Measurements from ENCODE around the gene ULK2.

Gene ULK2

GRCh38 chr17:19805006-19805405 lies 62.7 kb downstream of the ULK2 start:
- Histone ChIP-seq H3K27me3 (ENCODE audit: control insufficient read depth, low read length) (peaks cover 10% of the 10 kb centered on the region), H3K9me3 (ENCODE audit: control insufficient read depth, insufficient read depth, low read length) (no peaks in the 10 kb centered on the region), H3K4me2 (ENCODE audit: low read length) (no peak overlapping the region), H3K4me3 (ENCODE audit: low read length) (no peak overlapping the region), H3K27ac (ENCODE audit: low read depth, low read length) (no peak overlapping the region), H3F3A (ENCODE audit: control insufficient read depth, insufficient read depth) (no peaks in the 10 kb centered on the region), H3K4me1 (ENCODE audit: control insufficient read depth, low read length) (no peaks in the 10 kb centered on the region), H3K9me2 (replicated peaks; ENCODE audit: control insufficient read depth, low read length) (no peaks in the 10 kb centered on the region), H4K20me1 (ENCODE audit: control insufficient read depth, insufficient read depth, low read depth, low read length) (no peaks in the 10 kb centered on the region), H3K79me2 (ENCODE audit: control insufficient read depth, low read length) (no peaks in the 10 kb centered on the region), H3K36me3 (ENCODE audit: control insufficient read depth, low read length) (no peaks in the 10 kb centered on the region)
- no peak for TF ChIP-seq EZH2phosphoT487 (IDR thresholded peaks at IDR 0.05; ENCODE audit: borderline replicate concordance, low read length)
- no peak for TF ChIP-seq CTCF (IDR thresholded peaks at IDR 0.05; ENCODE audit: low read depth, low read length, poor library complexity, severe bottlenecking)

- Histone ChIP-seq H3K4me3 (ENCODE audit: low read length) (no peak overlapping the region), H4K20me1 (ENCODE audit: control insufficient read depth, insufficient read depth, low read depth, low read length) (no peaks in the 10 kb centered on the region), H3K4me1 (ENCODE audit: control insufficient read depth, low read length) (no peaks in the 10 kb centered on the region), H3K9me2 (replicated peaks; ENCODE audit: control insufficient read depth, low read length) (no peaks in the 10 kb centered on the region), H3F3A (ENCODE audit: control insufficient read depth, insufficient read depth) (no peaks in the 10 kb centered on the region), H3K9me3 (ENCODE audit: control insufficient read depth, insufficient read depth, low read length) (peaks cover 4% of the 10 kb centered on the region; the same call in 1 of the 2 replicates), H3K36me3 (ENCODE audit: control insufficient read depth, low read length) (no peaks in the 10 kb centered on the region), H3K4me2 (ENCODE audit: low read length) (no peak overlapping the region), H3K27ac (ENCODE audit: low read depth, low read length) (no peak overlapping the region), H3K79me2 (ENCODE audit: control insufficient read depth, low read length) (no peaks in the 10 kb centered on the region), H3K27me3 (ENCODE audit: control insufficient read depth, low read length) (peaks cover 3% of the 10 kb centered on the region; the same call in 1 of the 2 replicates)
- no peak for TF ChIP-seq EZH2phosphoT487 (IDR thresholded peaks at IDR 0.05; ENCODE audit: borderline replicate concordance, low read length)
- no peak for TF ChIP-seq CTCF (IDR thresholded peaks at IDR 0.05; ENCODE audit: low read depth, low read length, poor library complexity, severe bottlenecking)
These were observed 67.2 kb downstream of the ULK2 start for GRCh38 chr17:19800571-19800970.

GRCh38 chr17:19799796-19800195 lies 67.9 kb downstream of the ULK2 start:
- TF ChIP-seq CTCF (IDR thresholded peaks at IDR 0.05; ENCODE audit: low read depth, low read length, poor library complexity, severe bottlenecking) (no peak), EZH2phosphoT487 (IDR thresholded peaks at IDR 0.05; ENCODE audit: borderline replicate concordance, low read length) (no peak)
- H3K27ac ChIP-seq (ENCODE audit: low read depth, low read length) = no peak overlapping the region

More at GRCh38 chr17:19799796-19800195, 67.9 kb downstream of the ULK2 start:
- Histone ChIP-seq H3K27me3 (ENCODE audit: control insufficient read depth, low read length) (peaks cover 3% of the 10 kb centered on the region; the same call in 1 of the 2 replicates), H3K9me3 (ENCODE audit: control insufficient read depth, insufficient read depth, low read length) (peaks cover 4% of the 10 kb centered on the region; the same call in 1 of the 2 replicates), H3K4me1 (ENCODE audit: control insufficient read depth, low read length) (no peaks in the 10 kb centered on the region), H3K4me3 (ENCODE audit: low read length) (no peak overlapping the region), H3K4me2 (ENCODE audit: low read length) (no peak overlapping the region), H3F3A (ENCODE audit: control insufficient read depth, insufficient read depth) (no peaks in the 10 kb centered on the region), H3K36me3 (ENCODE audit: control insufficient read depth, low read length) (no peaks in the 10 kb centered on the region), H3K79me2 (ENCODE audit: control insufficient read depth, low read length) (no peaks in the 10 kb centered on the region), H3K9me2 (replicated peaks; ENCODE audit: control insufficient read depth, low read length) (no peaks in the 10 kb centered on the region), H4K20me1 (ENCODE audit: control insufficient read depth, insufficient read depth, low read depth, low read length) (no peaks in the 10 kb centered on the region)
